ENCODE measurements around the gene TMEM147.

DNA sequence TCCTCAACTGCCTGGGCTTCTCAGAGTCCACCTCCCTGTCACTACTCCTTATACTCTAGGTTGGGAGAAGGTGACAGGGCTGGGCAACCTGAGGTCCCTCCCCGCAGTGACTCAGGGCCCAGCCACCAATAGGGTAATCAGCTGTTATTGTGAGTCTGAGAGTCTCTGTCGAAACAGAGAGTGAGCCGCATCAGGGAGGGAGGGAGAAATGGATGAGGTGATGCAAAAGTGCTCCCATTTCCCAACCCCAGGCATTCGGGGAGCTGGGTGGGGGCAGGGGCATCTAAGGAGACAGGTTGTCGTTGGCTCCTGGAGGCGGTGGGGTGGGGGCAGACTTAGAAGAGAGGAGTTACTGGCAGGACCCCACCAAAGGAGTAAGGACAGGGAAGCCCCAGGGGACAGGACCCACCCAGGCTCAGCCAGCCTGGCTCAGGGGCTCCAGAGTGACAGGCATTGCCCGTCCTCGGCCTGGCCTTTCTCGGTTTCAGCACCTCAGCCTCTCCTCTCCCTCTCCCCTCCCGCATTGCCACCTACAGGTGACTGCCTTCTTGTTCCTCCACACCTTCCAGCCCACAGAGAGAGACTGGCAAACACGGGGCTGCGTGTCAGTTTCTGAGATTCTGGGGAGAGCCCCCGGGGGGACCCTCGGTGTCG is 31.7 kb upstream of the TMEM147 start, which contains the start of gene DMKN:
- TF ChIP-seq, protein P1, sequence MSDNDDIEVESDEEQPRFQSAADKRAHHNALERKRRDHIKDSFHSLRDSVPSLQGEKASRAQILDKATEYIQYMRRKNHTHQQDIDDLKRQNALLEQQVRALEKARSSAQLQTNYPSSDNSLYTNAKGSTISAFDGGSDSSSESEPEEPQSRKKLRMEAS (IDR thresholded peaks at IDR 0.05): no peak
- no peak for TF ChIP-seq TAF1 (conservative IDR thresholded peaks at IDR 0.05)
- no peak for TF ChIP-seq CTCF (IDR thresholded peaks at IDR 0.05; ENCODE audit: low read depth, low read length, missing input control)
- TF ChIP-seq EGR1 (IDR thresholded peaks at IDR 0.05; ENCODE audit: low read depth in 2 of 2): no peak
